GM19099 (cell line): ENCODE data around the gene UCN.

Source experiments
- POLR2A ChIP-seq: IDR thresholded peaks from 3 replicates; pipeline ENCODE4 v1.6.1; 2011; ENCODE audit warnings: low read depth; ENCODE audit not compliant: insufficient read length; ENCODE audit errors: extremely low read depth

UCN gene, protein sequence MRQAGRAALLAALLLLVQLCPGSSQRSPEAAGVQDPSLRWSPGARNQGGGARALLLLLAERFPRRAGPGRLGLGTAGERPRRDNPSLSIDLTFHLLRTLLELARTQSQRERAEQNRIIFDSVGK

DNA sequence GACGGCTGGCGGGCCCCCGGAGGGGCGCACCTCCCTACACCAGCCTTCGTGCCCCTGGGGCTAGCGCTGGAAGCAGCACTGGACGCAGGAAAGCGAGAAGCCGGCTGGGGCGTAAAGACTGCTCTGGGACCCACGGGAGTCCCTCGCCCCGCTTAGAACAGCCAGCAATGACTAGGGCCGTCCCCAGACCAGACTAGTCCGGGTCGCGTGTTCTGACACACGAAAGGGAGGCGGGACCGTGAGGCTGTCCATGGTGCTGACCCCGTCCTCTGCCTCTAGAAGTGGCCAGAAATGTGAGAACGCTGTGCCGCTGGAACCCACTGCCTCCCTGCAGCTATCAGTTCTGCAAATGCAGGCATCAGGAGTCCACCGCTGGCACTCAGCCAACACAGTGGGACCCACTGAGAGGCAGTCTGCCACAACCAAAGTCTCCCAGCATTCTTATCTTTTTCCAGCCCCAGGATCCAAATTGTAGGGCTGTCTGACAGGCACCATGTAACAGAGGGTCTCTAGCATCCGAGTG, at the start of gene UCN:
Gene UCN (minus strand): TSS at position 87 of the 523 bp plus-strand sequence. CDS start 550 bp downstream, outside the sequence.
- no peak for TF ChIP-seq POLR2A

DNA sequence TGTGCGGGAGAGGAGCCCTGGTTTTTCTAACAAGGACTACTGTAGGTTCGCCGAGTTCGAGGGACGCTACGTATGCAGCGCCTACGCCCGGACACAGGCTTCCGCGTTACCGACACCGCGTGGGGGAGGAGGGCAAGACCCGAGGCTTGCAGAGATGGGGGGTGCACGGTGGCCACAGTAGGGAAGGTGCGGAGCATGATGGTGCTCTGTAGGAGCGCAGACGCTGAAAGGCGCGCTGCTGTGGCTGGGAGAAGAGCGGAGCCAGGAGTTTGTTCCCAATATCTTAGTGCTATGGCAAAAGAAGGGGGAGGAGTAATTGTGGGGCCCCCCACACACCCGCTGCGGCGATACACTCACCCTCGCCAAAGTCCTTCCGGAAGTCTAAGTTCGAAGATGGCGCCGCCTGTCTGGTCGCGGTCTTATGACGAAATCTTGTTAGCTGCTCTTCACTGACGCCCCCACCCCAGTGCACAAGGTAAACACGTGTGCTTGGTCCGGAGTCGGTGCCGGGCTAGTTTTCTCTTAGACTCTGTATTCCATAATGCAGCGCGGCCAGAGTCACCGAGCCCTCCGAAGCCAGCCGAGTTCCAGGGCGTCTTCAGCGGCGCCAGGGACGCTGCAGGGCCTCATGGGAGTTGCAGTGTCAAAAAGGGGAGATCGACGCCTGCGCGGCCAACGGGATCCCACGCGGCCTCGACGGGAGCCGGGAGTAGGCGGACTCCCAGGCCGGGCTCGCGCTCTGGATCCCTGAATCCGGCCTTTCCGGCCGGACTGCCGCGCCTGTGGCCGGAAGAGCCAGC, 48.3 kb upstream of the UCN start, which contains the start of gene GTF3C2:
Gene GTF3C2 (minus strand): TSS at position 383 of the 800 bp plus-strand sequence. CDS start 13,210 bp downstream, outside the sequence.
- TF ChIP-seq POLR2A, result peak; percentile 75

DNA sequence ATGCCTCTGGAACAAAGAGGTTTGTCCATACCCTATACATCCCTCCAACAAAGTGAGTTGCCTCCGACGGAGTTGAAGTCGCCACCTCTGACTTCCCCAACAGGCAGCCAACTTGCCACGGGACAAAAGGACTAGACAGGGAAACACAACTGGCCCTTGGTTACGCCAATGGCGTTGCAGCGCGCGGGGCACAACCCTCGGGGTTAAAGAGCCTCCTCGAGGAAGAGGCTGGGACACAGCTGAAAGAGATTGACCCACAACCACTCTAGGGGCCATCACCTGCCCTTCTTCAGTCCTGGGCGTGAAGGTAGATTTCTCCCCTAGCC, 47.8 kb upstream of the UCN start:
- TF ChIP-seq POLR2A, result no peak

DNA sequence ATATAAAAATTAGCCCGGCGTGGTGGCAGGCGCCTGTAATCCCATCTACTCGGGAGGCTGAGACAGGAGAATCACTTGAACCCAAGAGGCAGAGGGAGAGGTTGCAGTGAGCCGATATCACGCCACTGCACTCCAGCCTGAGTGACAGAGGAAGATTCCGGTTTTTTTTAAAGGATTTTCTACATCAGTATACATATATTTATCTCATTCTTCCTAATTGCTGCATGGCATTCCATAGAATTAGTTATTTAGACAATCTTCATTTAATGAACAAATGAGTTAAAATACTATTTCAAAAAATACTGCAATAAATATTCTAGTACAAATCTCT, 46.3 kb upstream of the UCN start:
- no peak for TF ChIP-seq POLR2A

DNA sequence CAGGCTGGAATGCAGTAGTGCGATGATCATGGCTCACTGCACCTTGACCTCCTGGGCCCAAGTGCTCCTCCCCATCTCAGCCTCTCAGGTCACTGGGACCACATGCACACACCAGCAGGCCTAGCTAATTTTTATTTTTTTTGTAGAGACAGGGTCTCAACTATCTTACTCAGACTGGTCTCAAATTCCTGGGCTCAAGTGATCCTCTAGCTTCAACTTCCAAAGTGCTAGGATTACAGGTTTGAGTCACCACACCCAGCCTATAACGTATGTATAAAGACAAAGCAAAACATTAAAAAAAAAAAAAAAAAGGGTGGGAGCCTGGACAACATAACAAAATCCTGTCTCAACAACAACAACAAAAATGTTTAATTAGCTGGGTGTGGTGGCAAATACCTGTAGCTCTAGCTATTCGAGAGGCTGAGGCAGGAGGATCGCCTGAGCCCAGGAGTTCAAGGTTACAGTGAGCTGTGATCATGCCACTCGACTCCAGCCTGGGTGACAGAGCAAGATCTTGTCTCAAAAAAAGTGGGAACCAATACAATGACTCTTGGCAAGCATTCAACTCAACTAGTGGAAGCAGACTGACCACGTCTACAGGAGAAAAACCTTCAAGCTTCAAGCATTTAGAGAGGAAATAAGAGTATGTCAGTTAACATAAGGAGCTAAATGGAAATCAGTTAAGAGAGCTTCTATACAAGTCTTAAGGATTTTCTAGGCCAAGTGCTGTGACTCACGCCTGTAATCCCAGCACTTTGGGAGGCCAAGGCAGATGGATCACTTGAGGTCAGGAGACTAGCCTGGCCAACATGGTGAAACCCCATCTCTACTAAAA, 45.7 kb upstream of the UCN start:
- no peak for TF ChIP-seq POLR2A

DNA sequence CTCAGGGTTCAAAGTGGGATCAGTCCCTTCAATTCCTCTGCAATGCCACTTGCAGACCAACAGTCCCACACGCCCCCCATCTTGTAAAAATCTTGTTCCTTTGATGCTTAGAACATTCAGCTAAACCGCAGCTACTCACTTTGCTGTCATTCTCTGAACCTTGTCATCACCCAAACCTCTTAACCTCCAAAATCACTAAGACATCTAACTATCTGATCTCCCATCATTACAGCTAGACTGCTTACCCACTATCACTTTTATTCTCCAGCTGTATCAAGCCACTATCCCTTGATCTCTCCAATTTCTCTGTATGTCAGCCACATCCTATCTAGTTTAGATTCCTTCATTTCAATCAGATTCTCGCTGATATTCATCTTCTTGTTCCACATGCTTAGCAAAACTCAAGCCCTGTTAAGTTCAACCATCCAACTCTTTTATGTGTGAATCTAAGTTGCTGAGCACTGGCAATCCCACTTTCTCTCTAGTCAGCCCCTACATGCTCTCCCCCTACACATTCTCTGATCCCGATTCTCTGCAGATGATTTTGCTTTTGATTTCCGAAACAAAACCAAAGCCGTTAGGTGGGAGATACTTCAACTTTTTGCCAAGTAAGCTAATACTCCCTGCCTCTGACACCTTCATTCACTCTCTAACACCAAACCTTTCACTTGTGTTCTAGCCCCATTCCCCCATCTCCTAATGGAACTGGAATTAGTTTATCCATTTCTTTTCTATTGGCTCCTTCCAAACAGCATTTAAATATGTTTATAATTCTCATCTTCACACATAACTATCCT, 43.8 kb upstream of the UCN start:
- no peak for TF ChIP-seq POLR2A

DNA sequence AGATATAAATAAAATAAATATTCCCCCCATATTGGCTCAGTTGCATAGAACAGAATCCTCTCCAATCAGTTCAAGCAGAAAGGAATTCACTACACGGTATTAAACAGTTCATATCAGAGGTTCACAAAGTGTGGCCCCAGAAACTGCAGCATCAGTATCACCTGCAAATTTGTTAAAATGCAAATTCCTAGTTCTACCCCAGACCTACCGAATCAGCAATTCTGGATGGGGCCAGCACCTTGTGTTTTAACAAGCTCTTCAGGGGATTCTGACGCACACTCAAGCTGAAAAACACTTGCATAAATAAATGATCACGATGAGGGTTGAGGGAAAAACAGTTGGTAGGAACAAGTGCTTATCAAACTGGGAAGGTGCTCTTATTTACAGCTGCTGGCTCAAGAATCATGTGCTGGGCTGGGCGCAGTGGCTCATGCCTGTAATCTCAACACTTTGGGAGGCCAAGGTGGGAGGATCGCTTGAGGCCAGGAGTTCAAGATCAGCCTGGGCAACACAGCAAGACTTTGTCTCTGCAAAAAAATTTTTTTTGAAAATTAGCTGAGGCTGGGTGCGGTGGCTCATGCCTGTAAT, 42.0 kb upstream of the UCN start:
- TF ChIP-seq POLR2A, result no peak

DNA sequence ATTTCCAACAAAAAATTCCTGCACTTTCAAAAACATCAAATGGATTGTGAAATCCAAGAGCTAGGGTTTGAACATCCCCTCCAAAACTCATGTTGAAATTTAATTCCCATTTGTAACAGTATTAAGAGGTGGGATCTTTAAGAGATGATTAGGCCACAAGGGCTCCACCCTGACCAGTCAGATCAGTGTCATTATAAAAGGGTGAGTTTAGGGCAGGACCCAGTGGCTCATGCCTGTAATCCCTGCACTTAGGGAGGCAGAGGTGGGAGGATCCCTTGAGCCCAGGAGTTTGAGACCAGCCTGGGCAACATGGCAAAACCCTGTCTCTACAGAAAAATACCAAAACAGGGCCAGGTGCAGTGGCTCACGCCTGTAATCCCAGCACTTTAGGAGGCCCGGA, 39.4 kb upstream of the UCN start:
- TF ChIP-seq POLR2A, result no peak

DNA sequence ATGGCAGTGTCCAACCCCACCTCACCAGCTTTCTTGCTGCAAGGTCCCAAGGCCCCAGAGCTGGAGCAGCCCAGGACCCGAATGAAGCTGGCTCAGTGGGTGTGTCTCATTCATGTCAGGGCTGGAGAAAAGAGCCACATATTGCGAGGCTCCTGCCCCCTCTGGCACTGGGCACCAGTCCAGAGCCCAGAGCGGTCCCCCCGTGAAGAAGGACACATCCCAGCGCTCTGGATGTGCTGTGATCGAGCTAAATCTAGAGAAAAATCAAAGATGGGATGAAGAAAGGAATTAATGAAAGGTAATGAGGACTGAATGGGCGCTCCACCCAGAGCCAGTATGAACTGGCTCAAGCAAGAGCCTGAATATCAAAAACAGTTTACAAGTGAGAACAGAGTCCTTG, 27.9 kb upstream of the UCN start:
- TF ChIP-seq POLR2A, result no peak

DNA sequence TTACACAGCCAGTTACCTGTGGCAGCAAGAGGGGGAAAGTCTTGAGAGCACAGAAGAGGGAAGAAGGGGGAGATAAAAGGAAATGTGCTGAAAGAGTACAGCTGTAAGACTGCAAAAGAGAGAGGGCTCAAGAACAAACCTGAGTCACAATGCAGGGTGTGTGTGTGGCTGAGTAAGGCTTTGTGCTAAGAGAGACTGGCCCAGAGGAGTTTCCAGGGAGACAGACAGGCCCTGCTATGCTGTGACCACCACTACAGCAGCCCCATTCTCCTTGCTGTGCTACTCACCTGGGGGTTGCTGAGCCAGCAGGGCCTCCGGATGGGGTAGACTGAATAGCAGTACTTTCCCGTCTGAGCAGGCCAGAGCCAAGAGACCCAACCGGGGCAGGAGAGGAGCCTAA, 27.1 kb upstream of the UCN start:
- no peak for TF ChIP-seq POLR2A

DNA sequence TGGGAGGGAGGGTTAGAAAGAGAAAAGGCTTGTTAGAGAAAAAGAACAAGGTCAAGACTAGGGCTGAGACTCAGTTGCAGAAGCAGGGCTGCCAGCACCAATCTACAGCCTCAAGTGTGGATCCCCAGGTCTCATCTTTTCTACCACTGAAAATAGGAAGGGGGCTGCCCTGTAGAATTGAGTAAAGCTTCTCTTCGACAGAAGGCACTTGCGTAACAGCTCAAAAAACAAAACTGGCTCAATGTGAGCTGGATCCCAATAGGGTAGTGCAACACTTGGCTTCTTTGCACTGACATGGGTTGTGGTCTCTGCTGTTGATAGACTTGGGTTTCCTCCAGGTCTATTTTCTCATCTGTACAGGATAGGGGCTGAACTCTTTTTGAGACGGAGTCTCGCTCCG, 16.5 kb upstream of the UCN start:
- TF ChIP-seq POLR2A, result no peak

DNA sequence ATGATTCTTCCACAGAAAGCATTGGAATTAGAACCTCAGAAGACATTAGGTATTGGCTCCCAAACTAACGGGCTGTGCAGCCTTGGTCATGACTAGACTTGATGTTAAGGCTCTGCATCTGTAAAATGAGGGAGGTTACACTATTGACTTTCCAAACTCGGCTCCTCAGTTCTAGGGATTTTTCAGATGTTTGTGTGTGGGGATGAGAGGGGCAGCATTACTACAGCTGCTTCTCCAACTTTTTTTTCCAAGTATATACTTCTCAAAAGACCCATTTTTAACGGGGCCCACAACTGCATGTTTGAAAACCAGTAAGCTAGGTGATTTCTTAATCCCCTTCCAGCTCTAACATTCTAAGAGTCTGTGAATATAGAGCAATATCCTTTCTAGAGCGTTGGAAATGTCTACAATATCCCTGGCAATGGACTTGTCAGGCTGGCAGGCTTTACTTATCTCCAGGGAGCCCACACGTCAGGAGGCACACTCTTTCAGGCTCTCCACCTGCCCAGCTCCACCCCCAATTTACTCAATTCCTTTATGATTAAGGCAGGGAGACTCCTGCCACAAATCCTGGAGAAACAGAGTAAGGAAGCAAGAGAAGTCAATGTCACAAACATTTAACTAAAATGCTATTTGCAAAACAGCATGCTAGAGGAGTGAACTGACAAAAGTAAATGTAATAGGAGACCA, 15.5 kb upstream of the UCN start:
- TF ChIP-seq POLR2A, result no peak

DNA sequence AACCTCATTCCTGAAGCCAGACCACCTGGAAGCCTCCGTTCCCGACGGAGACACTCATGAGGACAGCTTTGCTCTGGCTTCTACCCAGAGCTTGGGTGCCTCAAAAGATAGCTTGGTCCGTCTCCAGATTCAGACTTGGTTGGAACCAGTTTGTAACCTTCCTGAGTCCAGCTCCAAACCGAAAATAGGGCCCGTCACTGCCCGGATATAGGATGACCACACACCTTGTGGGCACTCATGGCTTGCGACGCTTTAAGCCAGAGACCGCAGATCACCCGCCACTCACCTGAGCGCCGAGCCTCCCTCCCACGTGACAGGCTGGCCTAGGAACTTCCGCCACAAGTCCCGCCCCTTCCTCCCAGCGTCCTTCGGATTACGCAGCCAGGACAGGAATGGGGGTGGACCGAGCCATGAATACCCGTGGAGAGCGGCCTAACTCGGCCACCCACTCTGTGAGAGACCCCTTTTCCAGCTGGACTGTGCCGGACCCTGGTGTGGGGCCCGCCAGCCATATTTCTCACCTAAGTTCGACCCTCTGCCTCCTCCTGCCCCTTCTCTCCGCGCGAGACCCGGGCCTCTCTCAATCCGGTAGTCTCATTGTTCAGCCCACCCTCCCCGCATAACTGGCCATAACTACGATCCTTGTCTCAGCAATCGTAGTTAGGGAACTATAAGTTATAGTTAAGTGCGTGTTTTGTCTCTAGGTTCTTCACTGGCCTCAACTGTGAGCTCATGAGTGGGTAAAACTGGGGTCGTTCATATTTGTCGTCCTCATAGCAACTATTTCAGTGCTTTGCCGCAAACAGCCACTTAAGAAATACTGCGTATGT, 14.7 kb upstream of the UCN start, which contains the start of gene MPV17:
Gene MPV17 (minus strand): TSS at position 332 of the 830 bp plus-strand sequence. CDS start 580 bp downstream, outside the sequence.
- peak; percentile 95 for TF ChIP-seq POLR2A

DNA sequence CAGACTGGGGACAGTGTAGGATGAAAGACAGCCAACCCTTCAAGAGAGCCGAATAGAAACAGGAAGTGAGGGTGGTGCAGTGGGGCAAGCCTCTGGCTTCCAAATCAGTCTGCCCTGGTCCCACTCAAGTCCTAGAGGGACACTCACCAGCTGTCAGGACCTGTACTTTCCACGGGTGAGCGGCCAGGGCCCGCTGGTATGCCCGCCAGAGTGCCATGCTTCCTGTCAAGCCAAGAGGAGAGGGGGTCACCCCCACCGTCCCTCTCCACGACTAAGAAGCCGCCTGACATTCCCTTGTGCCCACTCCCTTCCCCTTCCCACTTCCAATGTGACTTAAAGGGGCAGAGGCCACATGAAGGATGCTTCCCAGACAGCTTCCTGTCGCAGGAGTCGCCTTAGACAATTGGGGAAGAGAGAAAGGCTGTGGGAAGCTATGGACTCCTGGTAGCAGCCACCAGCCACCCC, 14.1 kb upstream of the UCN start:
- TF ChIP-seq POLR2A, result no peak
